GM12878 (cell line): ENCODE measurements around the gene ROPN1B. TPM values are rescaled to one million over a fixed set of nuclear protein-coding genes. Genes with fewer than 3 reads are reported as not detected.

Experiments used
- ATAC-seq: fragments of 200-7000 bp; cut with Tn5 transposase; 3 replicates; pipeline ENCODE4 v1.9.1; 2020; ENCODE audit warnings: mild to moderate bottlenecking, moderate library complexity
- BruUV-seq: library from RNA; stranded (reverse); fragments of 400-500 nt; replicated peaks from 2 replicates; lab custom pipeline; 2021; lab: Mats Ljungman, UMichigan
- CTCF ChIA-PET: fragments of 300-600 bp; sonication (Branson Sonifier 250); formaldehyde crosslinking; extraction: SDS; loops from one replicate; lab custom pipeline; 2021; ENCODE audit warnings: inconsistent platforms; lab: Yijun Ruan, JAX
- POLR2A ChIA-PET: fragments of 350-600 bp; formaldehyde crosslinking; extraction: SDS; loops from one replicate; lab custom pipeline; 2021; ENCODE audit warnings: inconsistent platforms; lab: Charles Lee
- RAD21 ChIA-PET: fragments of 300-600 bp; sonication (Branson Sonifier 250); formaldehyde crosslinking; loops from one replicate; lab custom pipeline; 2023; ENCODE audit warnings: antibody characterized with exemption; ENCODE audit not compliant: unreplicated experiment; lab: Charles Lee
- SMC1A ChIA-PET: fragments of 300-600 bp; sonication (Branson Sonifier 250); formaldehyde crosslinking; loops from one replicate; lab custom pipeline; 2023; ENCODE audit not compliant: unreplicated experiment, uncharacterized antibody; lab: Charles Lee
- DNase-seq: peaks from one replicate; pipeline ENCODE4 v3.0.0-alpha.2; 2011; ENCODE audit warnings: low read depth, low spot score
- FAIRE-seq: peaks from 3 replicates; lab custom pipeline; 2011; peaks lifted over from hg19 to GRCh38; lab: Jason Lieb, UNC
- H2AFZ ChIP-seq: 2 replicates; pipeline ENCODE4 v1.6.0; 2011; ENCODE audit warnings: low read depth, low read length, control low read depth; ENCODE audit not compliant: control insufficient read depth
- H3K27ac ChIP-seq: 2 replicates; pipeline ENCODE4 v1.5.1; 2011; ENCODE audit warnings: control low read depth; ENCODE audit not compliant: control insufficient read depth, insufficient read depth
- H3K27me3 ChIP-seq, 2 experiments: replicated peaks in 1 of 2; 2 replicates each; pipeline versions ENCODE4 v1.6.0 to v1.6.1; 2011; ENCODE audit warnings: low read length in 1 of 2; ENCODE audit not compliant: control insufficient read depth in 2 of 2, insufficient read depth in 2 of 2
- H3K36me3 ChIP-seq, 2 experiments: 2 replicates each; pipeline ENCODE4 v1.5.1; 2011; ENCODE audit warnings: low read length in 1 of 2; ENCODE audit not compliant: control insufficient read depth in 2 of 2, insufficient read depth in 2 of 2
- H3K4me1 ChIP-seq: 2 replicates; pipeline ENCODE4 v1.6.1; 2011; ENCODE audit warnings: mild to moderate bottlenecking, low read length, moderate library complexity, mixed read lengths; ENCODE audit not compliant: control insufficient read depth, insufficient read depth
- H3K4me2 ChIP-seq: 2 replicates; pipeline ENCODE4 v1.6.0; 2011; ENCODE audit warnings: control low read depth; ENCODE audit not compliant: control insufficient read depth, insufficient read depth
- H3K4me3 ChIP-seq: fragments of 200-600 bp; sonication (generic); 2 replicates; pipeline ENCODE4 v1.5.1; 2016
- H3K79me2 ChIP-seq: 2 replicates; pipeline ENCODE4 v1.6.0; 2011; ENCODE audit warnings: low read length; ENCODE audit not compliant: control insufficient read depth, insufficient read depth
- H3K9ac ChIP-seq: 2 replicates; pipeline ENCODE4 v1.8.0; 2011; ENCODE audit warnings: low read length, control low read depth, mixed read lengths; ENCODE audit not compliant: control insufficient read depth, insufficient read depth
- H3K9me3 ChIP-seq: replicated peaks from 3 replicates; pipeline ENCODE4 v1.5.1; 2011; ENCODE audit warnings: mild to moderate bottlenecking, low read length; ENCODE audit not compliant: control insufficient read depth, insufficient read depth
- H4K20me1 ChIP-seq: 2 replicates; pipeline ENCODE4 v1.6.0; 2011; ENCODE audit not compliant: control insufficient read depth, insufficient read depth
- ASH2L ChIP-seq: fragments of 300-600, 200-600 bp; sonication (generic); IDR thresholded peaks from 2 replicates; pipeline ENCODE4 v1.6.1; 2017; ENCODE audit warnings: low read depth, mild to moderate bottlenecking, borderline replicate concordance
- BCL11A ChIP-seq: IDR thresholded peaks from 2 replicates; pipeline ENCODE4 v1.6.1; 2011; ENCODE audit warnings: low read depth, low read length
- IKZF1 ChIP-seq: fragments of 450-650 bp; conservative IDR thresholded peaks from 2 replicates; pipeline ENCODE4 v1.6.1; 2017; ENCODE audit warnings: antibody characterized with exemption, mild to moderate bottlenecking
- JUND ChIP-seq: IDR thresholded peaks from 2 replicates; pipeline ENCODE4 v1.6.1; 2012; ENCODE audit warnings: low read depth, mild to moderate bottlenecking, low read length, improper control_type of control experiment, moderate library complexity
- MXI1 ChIP-seq: fragments of 150-350 bp; IDR thresholded peaks from 2 replicates; pipeline ENCODE4 v1.6.1; 2011; ENCODE audit warnings: low read depth, mild to moderate bottlenecking, inconsistent platforms, low read length, improper control_type of control experiment
- RAD21 ChIP-seq: IDR thresholded peaks from 2 replicates; pipeline ENCODE4 v1.6.1; 2011; ENCODE audit warnings: mild to moderate bottlenecking, low read depth, low read length, moderate library complexity; ENCODE audit not compliant: insufficient read depth
- RBBP5 ChIP-seq: fragments of 200-600 bp; sonication (generic); conservative IDR thresholded peaks from 2 replicates; pipeline ENCODE4 v1.6.1; 2016
- STAT1 ChIP-seq: fragments of 450-650 bp; conservative IDR thresholded peaks from 2 replicates; pipeline ENCODE4 v1.6.1; 2014; ENCODE audit warnings: antibody characterized with exemption, mild to moderate bottlenecking
- TAF1 ChIP-seq: IDR thresholded peaks from 2 replicates; pipeline ENCODE4 v1.6.1; 2011; ENCODE audit warnings: mild to moderate bottlenecking, low read depth, low read length, borderline replicate concordance
- WGBS: methylation state at CpG from one replicate; pipeline ENCODE4 v1.1.6; 2016; ENCODE audit warnings: low lambda C conversion rate; ENCODE audit not compliant: insufficient replicate concordance, insufficient coverage; ENCODE audit errors: missing lambda C conversion rate; 5-methylcytosine and 5-hydroxymethylcytosine counted together
- in situ Hi-C: fragments of 300-500 bp; cut with MboI; formaldehyde crosslinking; loops from 9 replicates; pipeline ENCODE4 v1.14.3; 2018; ENCODE audit warnings: mixed read lengths
- intact Hi-C: fragments of 100-400 bp; cut with micrococcal nuclease; formaldehyde crosslinking; loops from one replicate; pipeline ENCODE4 v1.14.2; 2022; ENCODE audit not compliant: unreplicated experiment
- polyA plus RNA-seq, 11 experiments: library from polyadenylated mRNA; depleted of rRNA in 4 of 11; unstranded in 6 of 11; stranded (reverse) in 5 of 11; fragments of >200 nt; fragmentation: Nextera tagmentation in 4 of 11; fragmentation: Illumina TruSeq in 1 of 11; extraction: Ambion mirVana in 4 of 11; extraction: Trizol in 1 of 11; gene quantifications; 1 replicate in 1 of 11; 2 replicates in 10 of 11; pipeline versions ENCODE4 v1.2.1 to v1.2.3, GENCODE V29; 2011 to 2016; ENCODE audit warnings: inconsistent platforms in 2 of 11, missing spikeins in 2 of 11, low read depth in 1 of 11
- total RNA-seq, 4 experiments: library from RNA; depleted of rRNA in 3 of 4; stranded (reverse); fragments of >200 nt in 3 of 4; fragmentation: Illumina TruSeq in 1 of 4; extraction: Trizol in 1 of 4; gene quantifications; 2 replicates each; pipeline versions ENCODE4 v1.2.1 to v1.2.3, GENCODE V29; 2013 to 2021
- TF ChIP-seq, protein P1 (sequence below): IDR thresholded peaks from 2 replicates; pipeline ENCODE4 v1.6.1; 2012; ENCODE audit warnings: mild to moderate bottlenecking, low read depth, low read length
- TF ChIP-seq, protein P2 (sequence below): IDR thresholded peaks from 2 replicates; pipeline ENCODE4 v1.6.1; 2012; ENCODE audit warnings: low read depth, low read length, improper control_type of control experiment
- TF ChIP-seq, protein P3 (sequence below): fragments of 450-650 bp; IDR thresholded peaks from 2 replicates; pipeline ENCODE4 v1.6.1; 2018; ENCODE audit warnings: borderline replicate concordance, mild to moderate bottlenecking; ENCODE audit not compliant: partially characterized antibody
- TF ChIP-seq, protein P4 (sequence below): fragments of 450-650 bp; IDR thresholded peaks from 2 replicates; pipeline ENCODE4 v1.6.1; 2014; ENCODE audit warnings: mild to moderate bottlenecking
- TF ChIP-seq, protein P5 (sequence below): fragments of 450-650 bp; IDR thresholded peaks from 2 replicates; pipeline ENCODE4 v1.6.1; 2017; ENCODE audit warnings: mild to moderate bottlenecking, low read depth, inconsistent platforms; ENCODE audit not compliant: poor library complexity, severe bottlenecking

Gene ROPN1B
- total and polyA plus RNA-seq, 10 of the 15 experiments (the other 5 are each of a cell fraction or from before 2014, with no cell fraction given), result not detected

DNA sequence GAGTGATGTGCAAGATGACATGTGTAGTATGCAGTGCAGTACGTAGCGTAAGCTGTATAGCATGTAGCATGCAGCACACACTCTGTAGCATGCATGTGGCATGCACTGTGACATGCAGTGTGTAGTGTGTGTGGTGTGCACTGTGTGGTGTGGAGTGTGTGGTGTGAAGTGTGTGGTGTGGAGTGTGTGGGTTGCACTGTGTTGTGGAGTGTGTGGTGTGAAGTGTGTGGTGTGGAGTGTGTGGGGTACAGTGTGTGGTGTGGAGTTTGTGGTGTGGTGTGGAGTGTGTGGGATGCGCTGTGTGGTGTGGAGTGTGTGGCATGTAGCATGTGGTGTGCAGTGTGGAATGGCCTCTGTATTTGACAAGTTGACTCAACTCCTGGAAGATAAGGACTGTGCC is 39.2 kb downstream of the ROPN1B start:
- H3K79me2 ChIP-seq, result no peaks in the 10 kb centered on the region
- TF ChIP-seq, protein P1, sequence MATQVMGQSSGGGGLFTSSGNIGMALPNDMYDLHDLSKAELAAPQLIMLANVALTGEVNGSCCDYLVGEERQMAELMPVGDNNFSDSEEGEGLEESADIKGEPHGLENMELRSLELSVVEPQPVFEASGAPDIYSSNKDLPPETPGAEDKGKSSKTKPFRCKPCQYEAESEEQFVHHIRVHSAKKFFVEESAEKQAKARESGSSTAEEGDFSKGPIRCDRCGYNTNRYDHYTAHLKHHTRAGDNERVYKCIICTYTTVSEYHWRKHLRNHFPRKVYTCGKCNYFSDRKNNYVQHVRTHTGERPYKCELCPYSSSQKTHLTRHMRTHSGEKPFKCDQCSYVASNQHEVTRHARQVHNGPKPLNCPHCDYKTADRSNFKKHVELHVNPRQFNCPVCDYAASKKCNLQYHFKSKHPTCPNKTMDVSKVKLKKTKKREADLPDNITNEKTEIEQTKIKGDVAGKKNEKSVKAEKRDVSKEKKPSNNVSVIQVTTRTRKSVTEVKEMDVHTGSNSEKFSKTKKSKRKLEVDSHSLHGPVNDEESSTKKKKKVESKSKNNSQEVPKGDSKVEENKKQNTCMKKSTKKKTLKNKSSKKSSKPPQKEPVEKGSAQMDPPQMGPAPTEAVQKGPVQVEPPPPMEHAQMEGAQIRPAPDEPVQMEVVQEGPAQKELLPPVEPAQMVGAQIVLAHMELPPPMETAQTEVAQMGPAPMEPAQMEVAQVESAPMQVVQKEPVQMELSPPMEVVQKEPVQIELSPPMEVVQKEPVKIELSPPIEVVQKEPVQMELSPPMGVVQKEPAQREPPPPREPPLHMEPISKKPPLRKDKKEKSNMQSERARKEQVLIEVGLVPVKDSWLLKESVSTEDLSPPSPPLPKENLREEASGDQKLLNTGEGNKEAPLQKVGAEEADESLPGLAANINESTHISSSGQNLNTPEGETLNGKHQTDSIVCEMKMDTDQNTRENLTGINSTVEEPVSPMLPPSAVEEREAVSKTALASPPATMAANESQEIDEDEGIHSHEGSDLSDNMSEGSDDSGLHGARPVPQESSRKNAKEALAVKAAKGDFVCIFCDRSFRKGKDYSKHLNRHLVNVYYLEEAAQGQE, result no peak
- TF ChIP-seq STAT1, result no peak
- TF ChIP-seq JUND, result no peak
- no peak for TF ChIP-seq IKZF1
- no peak for TF ChIP-seq MXI1
- TF ChIP-seq, protein P2, sequence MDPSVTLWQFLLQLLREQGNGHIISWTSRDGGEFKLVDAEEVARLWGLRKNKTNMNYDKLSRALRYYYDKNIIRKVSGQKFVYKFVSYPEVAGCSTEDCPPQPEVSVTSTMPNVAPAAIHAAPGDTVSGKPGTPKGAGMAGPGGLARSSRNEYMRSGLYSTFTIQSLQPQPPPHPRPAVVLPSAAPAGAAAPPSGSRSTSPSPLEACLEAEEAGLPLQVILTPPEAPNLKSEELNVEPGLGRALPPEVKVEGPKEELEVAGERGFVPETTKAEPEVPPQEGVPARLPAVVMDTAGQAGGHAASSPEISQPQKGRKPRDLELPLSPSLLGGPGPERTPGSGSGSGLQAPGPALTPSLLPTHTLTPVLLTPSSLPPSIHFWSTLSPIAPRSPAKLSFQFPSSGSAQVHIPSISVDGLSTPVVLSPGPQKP, result no peak
- no peak for TF ChIP-seq ASH2L
- TF ChIP-seq, protein P3, sequence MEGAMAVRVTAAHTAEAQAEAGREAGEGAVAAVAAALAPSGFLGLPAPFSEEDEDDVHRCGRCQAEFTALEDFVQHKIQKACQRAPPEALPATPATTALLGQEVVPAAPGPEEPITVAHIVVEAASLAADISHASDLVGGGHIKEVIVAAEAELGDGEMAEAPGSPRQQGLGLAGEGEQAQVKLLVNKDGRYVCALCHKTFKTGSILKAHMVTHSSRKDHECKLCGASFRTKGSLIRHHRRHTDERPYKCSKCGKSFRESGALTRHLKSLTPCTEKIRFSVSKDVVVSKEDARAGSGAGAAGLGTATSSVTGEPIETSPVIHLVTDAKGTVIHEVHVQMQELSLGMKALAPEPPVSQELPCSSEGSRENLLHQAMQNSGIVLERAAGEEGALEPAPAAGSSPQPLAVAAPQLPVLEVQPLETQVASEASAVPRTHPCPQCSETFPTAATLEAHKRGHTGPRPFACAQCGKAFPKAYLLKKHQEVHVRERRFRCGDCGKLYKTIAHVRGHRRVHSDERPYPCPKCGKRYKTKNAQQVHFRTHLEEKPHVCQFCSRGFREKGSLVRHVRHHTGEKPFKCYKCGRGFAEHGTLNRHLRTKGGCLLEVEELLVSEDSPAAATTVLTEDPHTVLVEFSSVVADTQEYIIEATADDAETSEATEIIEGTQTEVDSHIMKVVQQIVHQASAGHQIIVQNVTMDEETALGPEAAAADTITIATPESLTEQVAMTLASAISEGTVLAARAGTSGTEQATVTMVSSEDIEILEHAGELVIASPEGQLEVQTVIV, result no peak
- TF ChIP-seq, protein P4, sequence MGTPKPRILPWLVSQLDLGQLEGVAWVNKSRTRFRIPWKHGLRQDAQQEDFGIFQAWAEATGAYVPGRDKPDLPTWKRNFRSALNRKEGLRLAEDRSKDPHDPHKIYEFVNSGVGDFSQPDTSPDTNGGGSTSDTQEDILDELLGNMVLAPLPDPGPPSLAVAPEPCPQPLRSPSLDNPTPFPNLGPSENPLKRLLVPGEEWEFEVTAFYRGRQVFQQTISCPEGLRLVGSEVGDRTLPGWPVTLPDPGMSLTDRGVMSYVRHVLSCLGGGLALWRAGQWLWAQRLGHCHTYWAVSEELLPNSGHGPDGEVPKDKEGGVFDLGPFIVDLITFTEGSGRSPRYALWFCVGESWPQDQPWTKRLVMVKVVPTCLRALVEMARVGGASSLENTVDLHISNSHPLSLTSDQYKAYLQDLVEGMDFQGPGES, result no peak
- TF ChIP-seq TAF1, result no peak
- TF ChIP-seq RAD21, result no peak
- TF ChIP-seq BCL11A, result no peak
- TF ChIP-seq, protein P5, sequence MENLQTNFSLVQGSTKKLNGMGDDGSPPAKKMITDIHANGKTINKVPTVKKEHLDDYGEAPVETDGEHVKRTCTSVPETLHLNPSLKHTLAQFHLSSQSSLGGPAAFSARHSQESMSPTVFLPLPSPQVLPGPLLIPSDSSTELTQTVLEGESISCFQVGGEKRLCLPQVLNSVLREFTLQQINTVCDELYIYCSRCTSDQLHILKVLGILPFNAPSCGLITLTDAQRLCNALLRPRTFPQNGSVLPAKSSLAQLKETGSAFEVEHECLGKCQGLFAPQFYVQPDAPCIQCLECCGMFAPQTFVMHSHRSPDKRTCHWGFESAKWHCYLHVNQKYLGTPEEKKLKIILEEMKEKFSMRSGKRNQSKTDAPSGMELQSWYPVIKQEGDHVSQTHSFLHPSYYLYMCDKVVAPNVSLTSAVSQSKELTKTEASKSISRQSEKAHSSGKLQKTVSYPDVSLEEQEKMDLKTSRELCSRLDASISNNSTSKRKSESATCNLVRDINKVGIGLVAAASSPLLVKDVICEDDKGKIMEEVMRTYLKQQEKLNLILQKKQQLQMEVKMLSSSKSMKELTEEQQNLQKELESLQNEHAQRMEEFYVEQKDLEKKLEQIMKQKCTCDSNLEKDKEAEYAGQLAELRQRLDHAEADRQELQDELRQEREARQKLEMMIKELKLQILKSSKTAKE, result no peak
- TF ChIP-seq RBBP5, result no peak
- no peak overlapping the region for H3K27ac ChIP-seq
- FAIRE-seq (no peak), DNase-seq (no peak), ATAC-seq (no peak)
- ChIA-PET SMC1A (no interaction called here), RAD21 (no interaction called here), POLR2A (no interaction called here), CTCF (no interaction called here)
- H3K9me3 ChIP-seq, result no peaks in the 10 kb centered on the region
- intact Hi-C loops, result no loop called here
- in situ Hi-C loops, result no loop called here
- no peak overlapping the region for H3K4me3 ChIP-seq
- H2AFZ ChIP-seq, result no peak overlapping the region
- no TSS peak for BruUV-seq
- no peaks in the 10 kb centered on the region for H3K4me1 ChIP-seq
- H3K9ac ChIP-seq, result no peak overlapping the region
- no peaks in the 10 kb centered on the region for H3K27me3 ChIP-seq
- 100% methylated on average over 3 of the region's 3 CpGs for WGBS
- H4K20me1 ChIP-seq, result no peaks in the 10 kb centered on the region
- no peak overlapping the region for H3K4me2 ChIP-seq
- H3K36me3 ChIP-seq, result no peaks in the 10 kb centered on the region; a peak in 1 of 4 replicates
